Urothelium cell line (cell line): ENCODE measurements around the gene STAU1.
"Not testable (repeated sequence)": the region's sequence is repeated elsewhere in the genome, so short reads cannot be mapped to it uniquely, and the experiment has no call there.

Source experiments
- DNase-seq: peaks from one replicate; pipeline ENCODE4 v3.0.0; 2011; ENCODE audit warnings: low spot score, mixed read lengths
- FAIRE-seq: peaks from 2 replicates; lab custom pipeline; 2011; peaks lifted over from hg19 to GRCh38; lab: Jason Lieb, UNC

The STAU1 gene

DNA sequence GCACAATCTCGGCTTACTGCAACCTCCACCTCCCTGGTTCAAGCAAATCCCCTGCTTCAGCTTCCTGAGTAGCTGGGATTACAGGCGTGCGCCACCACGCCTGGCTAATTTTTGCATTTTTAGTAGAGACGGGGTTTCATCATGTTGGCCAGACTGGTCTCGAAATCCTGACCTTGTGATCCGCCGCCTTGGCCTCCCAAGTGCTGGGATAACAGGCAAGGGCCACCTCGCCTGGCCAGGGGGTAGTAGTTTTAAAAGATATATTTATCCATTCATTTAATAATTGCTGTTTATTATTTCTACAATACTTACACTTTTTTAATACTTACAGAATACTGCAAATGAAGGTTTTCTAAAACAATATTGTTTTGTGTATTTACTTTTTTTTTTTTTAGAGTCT is 15.6 kb upstream of the STAU1 start:
- DNase-seq, result no peak
- no peak for FAIRE-seq

DNA sequence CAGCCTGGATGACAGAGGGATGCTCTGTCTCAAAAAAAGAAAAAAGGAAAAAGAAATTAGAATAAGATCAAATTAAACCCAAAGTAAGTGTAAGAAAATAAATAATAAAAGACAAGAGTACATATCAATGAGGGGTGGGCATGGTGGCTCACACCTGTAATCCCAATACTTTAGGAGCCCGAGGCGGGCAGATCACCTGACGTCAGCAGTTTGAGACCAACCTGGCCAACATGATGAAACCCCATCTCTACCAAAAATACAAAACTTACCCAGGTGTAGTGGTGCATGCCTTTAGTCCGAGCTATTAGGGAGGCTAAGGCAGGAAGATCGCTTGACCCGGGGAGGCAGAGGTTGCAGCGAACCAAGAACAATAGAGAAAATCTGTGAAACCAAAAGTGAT is 14.9 kb upstream of the STAU1 start:
- no peak for FAIRE-seq

DNA sequence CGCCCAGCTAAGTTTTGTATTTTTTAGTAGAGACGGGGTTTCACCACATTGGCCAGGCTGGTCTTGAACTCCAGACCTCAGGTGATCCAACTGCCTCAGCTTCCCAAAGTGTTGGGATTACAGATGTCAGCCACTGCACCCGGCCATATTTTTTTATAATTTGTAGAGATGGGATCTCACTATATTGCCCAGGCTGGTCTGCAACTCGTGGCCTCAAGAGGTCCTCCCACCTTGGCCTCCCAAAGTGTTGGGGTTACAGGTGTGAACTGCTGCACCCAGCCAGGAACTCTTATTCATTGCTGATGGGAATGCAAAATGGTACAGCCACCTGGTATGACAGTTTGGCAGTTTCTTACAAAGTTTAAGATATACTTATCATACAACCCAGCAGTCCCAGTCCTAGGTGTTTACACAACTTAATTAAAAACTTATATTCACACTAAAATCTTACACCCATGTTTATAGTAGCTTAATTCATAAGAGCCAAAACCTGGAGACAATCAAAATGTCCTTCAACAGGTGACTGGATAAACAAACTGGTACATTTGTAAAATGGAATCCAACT is 11.7 kb upstream of the STAU1 start:
- FAIRE-seq (no peak), DNase-seq (no peak)

More for the DNA sequence above, 14.9 kb upstream of the STAU1 start:
- no peak for DNase-seq

DNA sequence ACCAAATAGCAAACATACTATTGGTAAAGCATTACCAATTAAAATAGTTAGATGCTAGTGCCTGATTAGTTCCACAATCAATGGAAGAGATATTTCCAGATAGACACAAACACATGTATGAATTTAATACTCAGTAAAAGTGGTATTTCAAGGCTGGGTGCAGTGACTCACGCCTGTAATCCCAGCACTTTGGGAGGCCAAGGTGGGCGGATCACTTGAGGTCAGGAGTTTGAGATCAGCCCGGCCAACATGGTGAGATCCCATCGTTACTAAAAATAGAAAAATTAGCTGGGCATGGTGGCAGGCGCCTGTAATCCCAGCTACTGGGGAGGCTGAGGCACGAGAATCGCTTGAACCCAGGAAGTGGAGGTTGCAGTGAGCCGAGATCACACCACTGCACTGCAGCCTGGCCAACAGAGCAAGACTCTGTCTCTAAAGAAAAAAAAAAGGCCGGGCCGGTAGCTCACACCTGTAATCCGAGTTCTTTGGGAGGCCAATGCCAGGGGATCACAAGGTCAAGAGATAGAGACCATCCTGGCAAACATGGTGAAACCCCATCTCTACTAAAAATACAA is 4.9 kb upstream of the STAU1 start:
- DNase-seq, FAIRE-seq: not testable (repeated sequence)

DNA sequence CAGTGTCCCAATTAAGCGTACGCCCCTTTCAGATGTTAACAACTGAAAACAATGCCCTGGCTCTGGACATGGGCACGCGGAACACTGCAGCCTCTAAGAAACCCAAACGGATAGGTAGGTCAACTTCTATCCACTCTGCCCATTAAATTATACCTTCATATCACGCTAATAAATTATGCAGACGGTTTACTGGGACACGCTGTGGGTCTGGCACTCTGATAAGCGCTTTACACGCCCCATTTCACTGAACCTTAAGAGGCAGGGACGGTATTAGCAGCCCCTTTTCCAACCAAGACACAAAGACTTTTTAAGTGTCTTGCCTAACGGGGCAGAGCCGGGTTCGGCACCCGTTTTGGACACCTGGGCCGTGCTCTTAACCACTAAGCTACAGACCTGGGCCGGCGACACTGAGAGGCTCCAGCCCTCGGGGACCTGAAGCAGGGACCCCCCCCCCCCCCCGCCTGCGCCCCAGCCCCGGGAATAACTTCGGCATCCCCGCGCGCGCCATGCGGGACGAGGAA is 744 bp downstream of the STAU1 start:
- DNase-seq (no peak), FAIRE-seq (no peak)

DNA sequence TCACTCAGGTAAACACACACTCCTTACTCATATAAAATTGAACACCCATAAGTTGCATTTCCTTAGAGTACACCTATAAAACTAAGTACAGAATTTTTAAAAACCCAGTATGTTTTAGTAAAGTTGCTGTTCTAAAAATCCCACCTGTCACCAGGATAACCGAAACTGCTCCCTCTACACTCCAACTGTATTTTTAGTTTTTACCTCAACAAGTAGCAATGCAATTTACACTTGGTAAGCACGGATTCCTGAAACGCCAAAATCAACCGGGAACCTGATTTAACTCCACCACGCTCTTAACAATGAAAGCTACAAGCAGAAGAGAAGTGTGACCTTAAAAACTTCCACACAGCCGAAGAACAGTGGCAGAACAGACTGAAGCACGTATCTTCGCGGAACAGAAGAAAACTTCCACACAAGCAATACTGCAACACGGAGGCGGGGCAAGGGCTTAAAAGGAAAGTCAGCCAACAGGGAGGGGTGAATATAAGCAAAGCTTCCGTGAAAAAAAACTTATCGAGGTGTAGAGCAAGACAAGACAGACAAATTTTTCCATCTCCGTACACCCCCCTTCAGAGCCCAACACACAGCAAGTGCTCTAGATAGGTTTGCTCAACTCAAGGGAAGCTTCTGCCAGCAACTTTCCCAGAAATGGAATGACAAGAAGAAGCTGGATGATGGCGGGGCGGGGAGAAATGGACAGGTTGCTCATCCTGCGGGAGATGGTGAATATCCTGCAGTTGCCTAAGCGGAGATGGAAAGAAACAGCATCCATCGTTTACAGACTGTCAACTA is 1.4 kb downstream of the STAU1 start:
- FAIRE-seq, result no peak
- peak; percentile 54 for DNase-seq

DNA sequence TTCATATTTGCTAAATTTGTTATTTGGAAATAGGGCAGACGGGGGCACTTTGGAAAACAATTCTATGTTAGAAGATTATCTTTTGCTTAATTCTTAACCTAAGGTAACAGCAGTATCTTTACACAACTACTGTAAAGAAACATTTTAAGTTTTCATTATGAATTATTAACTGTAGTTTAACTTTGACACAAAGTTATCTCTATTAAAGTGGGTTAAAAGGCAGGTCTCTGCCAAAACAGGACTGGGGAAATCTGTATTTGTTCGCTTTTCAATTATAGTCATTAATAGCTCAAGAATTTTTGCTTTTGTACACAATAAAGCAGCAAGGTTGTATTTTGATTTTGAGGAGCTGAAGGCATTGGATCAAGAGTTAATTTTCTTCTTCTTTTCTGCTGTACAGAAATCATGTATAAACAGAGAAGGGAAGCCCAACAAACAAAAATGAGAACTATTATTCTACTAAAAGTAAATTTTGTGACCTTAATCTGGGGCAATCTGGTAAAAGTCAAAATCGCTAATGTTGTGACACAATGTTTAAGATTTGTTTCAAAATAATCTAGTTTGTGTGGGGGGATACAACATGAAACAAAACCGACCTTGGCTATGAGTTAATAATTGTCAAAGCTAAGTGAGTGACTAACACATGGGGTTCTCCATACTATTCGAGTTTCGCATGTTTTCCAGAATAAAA is 2.9 kb downstream of the STAU1 start:
- no peak for FAIRE-seq

DNA sequence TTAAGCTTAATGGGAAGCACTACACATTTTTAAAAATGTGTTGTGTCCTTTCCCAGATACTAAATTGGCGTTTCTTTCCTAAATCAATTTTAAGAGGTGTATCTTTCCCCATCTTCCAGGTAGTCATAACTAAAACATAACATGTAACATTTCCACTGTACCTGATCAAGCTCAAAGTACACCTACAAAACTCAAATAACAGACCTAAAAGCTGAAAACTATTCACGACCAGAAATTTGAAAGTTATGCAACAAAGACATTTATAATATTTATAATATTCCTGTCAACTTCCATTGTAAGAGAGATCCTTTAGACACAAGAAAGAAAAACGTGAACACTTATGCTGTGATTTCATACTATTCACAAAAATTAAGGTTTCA is 3.5 kb downstream of the STAU1 start:
- DNase-seq (no peak), FAIRE-seq (no peak)

More for the DNA sequence above, 2.9 kb downstream of the STAU1 start:
- no peak for DNase-seq

DNA sequence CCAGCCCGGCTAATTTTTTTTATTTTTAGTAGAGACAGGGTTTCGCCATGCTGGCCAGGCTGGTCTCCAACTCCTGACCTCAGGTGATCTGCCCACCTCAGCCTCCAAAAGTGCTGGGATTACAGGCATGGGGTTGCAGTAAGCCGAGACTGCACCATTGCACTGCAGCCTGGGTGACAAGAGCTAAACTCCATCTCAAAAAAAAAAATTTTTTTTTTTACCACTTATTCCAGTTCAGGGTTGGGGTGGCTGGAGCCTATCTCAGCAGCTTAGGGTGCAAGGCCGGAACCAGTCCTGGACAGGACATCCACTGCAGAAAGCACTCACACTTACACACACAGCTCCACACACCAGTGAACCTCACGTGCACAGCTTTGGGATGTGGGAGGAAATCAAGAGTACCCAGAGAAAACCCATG is 4.0 kb downstream of the STAU1 start:
- not testable (repeated sequence) for FAIRE-seq

DNA sequence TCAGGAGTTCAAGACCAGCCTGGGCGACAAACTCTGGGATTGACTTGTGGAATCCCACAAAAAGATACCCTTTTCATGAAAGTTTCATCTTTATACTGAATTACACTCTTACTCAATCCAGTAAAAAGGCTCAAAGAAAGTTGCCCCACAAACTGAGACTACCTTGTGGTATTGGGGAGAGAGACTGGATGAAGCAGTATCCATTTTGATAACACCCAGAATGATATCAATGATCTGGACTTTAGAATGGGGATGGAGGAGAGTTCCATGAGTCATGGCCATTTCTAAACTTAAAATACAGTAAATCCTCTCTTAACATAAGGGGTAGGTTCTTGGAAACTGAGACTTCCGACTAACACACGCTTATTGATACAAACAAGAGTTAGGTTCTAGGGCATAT is 4.7 kb downstream of the STAU1 start:
- no peak for FAIRE-seq
- no peak for DNase-seq

More for the DNA sequence above, 4.0 kb downstream of the STAU1 start:
- DNase-seq, result not testable (repeated sequence)

DNA sequence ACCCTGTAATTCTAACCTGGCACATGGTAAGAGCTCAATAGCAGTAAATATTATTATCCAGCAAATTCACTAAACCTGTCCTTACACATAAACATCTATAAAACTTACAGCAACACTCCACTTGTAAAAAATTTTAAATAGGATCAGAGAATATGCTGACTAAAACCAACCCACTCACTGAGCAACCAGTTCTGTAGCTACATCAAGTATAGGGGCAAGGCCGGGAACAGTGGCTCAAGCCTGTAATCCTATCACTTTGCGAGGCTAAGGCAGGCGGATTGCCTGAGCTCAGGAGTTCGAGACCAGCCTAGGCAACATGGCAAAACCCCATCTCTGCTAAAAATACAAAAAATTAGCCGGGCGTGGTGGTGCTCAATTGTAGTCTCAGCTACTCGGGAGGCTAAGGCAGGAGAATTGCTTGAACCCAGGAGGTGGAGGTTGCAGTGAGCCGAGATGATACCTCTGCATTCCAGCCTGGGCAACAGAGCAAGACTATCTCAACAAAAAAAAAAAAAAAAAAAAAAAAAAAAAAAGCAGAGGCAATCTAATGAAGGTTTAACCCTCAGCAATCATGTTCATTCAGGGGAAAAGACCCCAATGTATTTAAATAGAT is 6.8 kb downstream of the STAU1 start:
- FAIRE-seq (no peak), DNase-seq (no peak)

DNA sequence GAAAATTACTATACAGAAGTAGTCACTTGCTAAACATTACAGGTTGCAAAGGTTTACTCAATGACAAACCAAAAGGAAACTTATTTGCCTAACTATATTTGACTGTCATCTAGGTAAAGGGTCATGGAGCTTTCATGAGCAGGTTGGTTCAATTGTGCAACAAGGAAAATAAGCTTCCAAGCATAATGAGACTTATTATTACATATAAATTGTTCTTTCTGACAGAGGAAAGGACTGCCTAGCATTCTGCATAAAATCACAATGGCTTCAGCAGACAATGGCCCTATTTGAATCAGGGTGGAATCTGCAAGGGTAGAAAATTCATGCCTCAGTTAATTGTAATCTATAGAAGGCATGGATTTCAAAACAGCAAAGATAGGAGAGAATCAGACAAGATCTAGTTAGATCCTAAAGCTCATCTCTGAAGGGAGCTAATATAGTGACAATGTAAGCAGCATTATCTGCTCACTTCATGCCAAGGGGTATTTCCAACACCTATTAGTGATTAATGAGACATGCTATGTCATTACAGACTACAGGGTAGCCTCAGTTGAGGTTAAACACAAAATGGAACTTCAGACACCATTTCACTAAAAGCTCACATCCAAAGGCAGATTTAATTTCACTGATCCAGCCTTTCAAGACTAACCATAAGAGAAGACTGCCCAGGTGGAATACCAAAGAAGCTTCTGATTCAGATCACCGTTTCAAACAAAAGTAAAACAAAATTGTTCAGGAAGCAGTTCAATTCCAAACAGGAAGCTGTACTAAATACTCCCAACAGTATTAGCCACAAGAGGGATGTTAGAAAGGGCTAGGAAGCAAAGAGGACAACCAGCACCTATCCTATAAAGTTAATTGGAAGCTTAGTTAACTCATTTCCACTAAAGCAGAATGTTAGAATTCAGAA is 8.5 kb downstream of the STAU1 start:
- DNase-seq, result no peak
- no peak for FAIRE-seq

DNA sequence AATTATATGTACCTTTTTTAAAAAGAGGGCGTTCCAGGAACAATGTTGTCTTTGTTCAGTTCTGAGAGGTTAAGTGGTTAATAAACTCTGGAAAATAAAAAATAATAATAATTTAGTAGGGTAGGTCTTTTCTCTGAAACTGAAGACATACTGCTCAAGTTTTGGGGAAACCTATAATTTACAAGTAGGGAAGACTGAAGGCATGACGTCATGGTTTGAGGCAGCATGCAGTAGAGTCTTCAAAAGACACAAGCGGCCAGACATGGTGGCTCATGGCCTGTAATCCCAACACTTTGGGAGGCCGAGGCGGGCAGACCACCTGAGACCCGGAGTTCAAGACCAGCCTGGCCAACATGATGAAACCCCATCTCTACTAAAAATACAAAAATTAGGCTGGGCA is 14.0 kb downstream of the STAU1 start:
- FAIRE-seq (no peak), DNase-seq (no peak)

DNA sequence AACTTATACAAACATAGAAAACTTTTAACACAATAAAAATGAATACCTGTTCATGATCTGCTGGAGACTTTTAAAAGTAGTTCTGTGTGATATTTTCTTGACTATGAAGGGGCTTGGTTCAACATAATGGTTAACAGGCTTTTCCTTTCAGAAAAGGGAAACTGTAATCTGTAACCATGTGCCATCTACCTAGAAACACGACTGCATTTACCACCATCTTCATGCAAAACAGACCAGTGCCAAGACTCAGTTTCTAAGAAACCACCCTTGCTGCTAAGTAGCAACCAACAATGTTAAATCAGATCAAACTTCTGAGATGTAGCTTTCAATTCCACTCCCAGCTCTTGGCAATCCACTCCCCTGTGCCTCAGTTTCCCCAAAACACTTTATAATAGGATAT is 15.7 kb downstream of the STAU1 start:
- FAIRE-seq (no peak), DNase-seq (no peak)

DNA sequence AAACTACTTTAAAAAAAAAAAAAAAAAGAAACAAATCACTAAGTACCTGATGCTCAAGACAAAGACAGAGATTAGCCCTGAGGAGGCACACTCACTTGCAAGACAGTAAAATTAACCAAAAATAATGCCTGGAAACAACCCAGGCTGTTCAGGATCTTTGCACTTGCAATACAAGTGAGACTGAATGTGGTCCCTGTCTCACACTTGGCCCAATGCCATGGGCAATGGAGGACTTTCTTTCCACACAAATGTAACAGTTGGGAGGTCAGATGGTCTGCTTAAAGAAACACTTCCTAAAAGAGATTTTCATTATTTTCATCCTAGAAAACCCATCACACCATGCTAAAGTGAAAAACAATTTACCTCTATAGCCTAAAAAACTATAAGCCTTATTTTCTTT is 16.2 kb downstream of the STAU1 start:
- FAIRE-seq (no peak), DNase-seq (no peak)

DNA sequence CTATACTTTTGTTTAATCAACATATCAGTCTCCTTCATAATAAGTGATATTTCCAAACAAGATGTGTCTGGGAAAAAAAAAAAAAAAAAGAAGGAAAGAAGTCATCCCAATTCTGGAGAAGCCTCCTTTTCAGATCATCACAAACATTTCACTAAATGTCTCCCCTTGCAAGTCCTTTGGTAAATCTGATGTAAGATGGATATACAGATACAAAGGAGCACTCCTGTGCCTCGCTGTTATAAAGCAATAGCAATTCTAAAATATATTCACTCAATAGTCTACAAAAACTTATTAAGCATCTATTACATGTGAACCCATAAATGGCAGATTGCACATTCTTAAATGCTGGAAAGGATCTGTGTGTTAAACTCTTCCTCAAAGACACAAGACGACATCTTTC is 17.4 kb downstream of the STAU1 start:
- DNase-seq (no peak), FAIRE-seq (no peak)

DNA sequence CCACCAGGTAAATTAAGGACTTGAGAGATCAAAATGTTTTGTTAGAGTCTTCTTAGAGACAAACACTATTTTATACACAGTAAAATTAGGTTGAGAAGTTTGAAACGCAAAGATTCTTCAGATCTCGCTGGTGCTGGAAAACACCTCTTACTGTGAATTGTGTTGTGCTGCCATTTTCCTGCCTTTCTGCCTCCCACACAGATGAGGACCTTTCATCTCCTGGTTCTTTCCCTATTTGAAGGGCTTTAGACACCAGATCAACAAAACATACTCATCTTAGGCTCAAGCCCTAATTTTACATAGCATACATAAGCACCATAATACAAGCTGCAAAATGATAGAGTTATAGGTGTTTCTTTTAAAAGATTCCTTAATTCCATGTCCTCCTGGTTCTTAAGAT is 18.6 kb downstream of the STAU1 start:
- no peak for FAIRE-seq
- no peak for DNase-seq

DNA sequence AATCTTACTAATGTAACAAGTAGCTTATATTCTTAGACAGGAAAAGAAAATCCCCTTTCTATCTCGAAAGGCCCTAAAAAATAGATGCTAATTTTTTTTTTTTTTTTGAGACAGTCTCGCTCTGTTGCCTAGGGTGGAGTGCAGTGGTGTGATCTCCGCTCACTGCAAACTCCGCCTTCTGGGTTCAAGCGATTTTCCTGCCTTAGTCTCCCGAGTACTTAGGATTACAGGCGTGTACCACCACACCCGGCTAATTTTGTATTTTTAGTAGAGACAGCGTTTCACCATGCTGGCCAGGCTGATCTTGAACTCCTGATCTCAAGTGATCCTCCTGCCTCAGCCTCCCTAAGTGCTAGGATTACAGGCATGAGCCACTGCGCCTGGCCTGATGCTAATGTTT is 19.3 kb downstream of the STAU1 start:
- not testable (repeated sequence) for FAIRE-seq, DNase-seq

DNA sequence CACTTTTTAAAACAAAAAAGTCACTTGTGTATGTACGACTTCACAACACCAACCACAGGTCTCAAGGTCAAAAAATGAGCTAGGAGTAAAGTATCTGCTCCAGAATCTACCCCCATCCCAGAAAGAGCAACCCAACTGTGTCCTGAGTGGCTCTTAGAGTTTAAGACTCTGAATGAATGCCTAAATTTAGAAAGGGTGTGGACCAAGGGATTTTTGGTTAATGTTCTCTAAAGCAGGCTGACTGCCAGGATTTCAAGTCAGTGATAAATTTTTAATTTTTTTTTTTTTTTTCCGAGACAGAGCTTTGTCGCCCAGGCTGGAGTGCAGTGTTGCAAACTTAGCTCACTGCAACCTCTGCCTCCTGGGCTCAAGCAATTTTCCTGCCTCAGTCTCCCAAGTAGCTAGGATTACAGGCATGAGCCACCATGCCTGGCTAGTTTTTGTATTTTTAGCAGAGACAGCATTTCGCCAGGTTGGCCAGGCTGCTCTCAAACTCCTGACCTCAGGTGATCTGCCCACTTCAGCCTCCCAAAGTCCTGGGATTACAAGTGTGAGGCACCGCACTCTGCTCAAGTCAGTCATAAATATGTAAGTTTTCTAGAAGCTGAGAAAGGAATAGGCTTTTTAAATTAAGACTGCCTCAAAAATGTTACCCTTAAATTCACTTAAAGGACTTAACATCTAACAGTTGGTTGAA is 20.2 kb downstream of the STAU1 start:
- FAIRE-seq (no peak), DNase-seq (no peak)
